ENCODE measurements around the gene PNMA6F. TPM values are rescaled to one million over a fixed set of nuclear protein-coding genes. Genes with fewer than 3 reads are reported as not detected.
"Not testable (repeated sequence)": the region's sequence is repeated elsewhere in the genome, so short reads cannot be mapped to it uniquely, and the experiment has no call there.

The PNMA6F gene
- total and polyA plus RNA-seq, 7 experiments from 2014 or later: not detected

- Histone ChIP-seq H3K27me3 (ENCODE audit: control insufficient read depth in 2 of 2, insufficient read depth in 2 of 2, low read length in 2 of 2) (no peaks in the 10 kb centered on the region), H3K4me1 (ENCODE audit: control insufficient read depth in 2 of 2, insufficient read depth in 2 of 2, low read length in 2 of 2) (peaks cover 0 to 7% of the 10 kb centered on the region in 2 donors), H3K4me3 (ENCODE audit: low read length) (no peak overlapping the region), H3K9me3 (ENCODE audit: control insufficient read depth in 2 of 3, low read length in 3 of 3) (no peaks in the 10 kb centered on the region), H3K27ac (ENCODE audit: low read depth, low read length) (no peak overlapping the region), H3K36me3 (ENCODE audit: control insufficient read depth in 2 of 3, insufficient read depth in 3 of 3, low read length in 3 of 3) (no peaks in the 10 kb centered on the region)
- POLR2A ChIA-PET: no interaction called here
- H3K27me3 Mint-ChIP-seq: peaks cover 0 to 47% (median 0%) of the 10 kb centered on the region in 5 donors
- CTCF ChIA-PET: no interaction called here
- peaks cover 0 to 3% (median 0%) of the 10 kb centered on the region in 5 donors for H3K36me3 Mint-ChIP-seq
- H3K4me1 Mint-ChIP-seq: peaks cover 0 to 13% (median 12%) of the 10 kb centered on the region in 7 donors
- no peak for DNase-seq
- peaks cover 0 to 5% (median 0%) of the 10 kb centered on the region in 11 donors for H3K9me3 Mint-ChIP-seq
- ATAC-seq: no peak
- intact Hi-C loops (cut with micrococcal nuclease): no loop called here
- no peak overlapping the region for H3K27ac Mint-ChIP-seq
- H3K4me3 Mint-ChIP-seq: no peak overlapping the region
Observed at GRCh38 chrX:153327561-153327960, 6.0 kb upstream of the PNMA6F start.

DNA sequence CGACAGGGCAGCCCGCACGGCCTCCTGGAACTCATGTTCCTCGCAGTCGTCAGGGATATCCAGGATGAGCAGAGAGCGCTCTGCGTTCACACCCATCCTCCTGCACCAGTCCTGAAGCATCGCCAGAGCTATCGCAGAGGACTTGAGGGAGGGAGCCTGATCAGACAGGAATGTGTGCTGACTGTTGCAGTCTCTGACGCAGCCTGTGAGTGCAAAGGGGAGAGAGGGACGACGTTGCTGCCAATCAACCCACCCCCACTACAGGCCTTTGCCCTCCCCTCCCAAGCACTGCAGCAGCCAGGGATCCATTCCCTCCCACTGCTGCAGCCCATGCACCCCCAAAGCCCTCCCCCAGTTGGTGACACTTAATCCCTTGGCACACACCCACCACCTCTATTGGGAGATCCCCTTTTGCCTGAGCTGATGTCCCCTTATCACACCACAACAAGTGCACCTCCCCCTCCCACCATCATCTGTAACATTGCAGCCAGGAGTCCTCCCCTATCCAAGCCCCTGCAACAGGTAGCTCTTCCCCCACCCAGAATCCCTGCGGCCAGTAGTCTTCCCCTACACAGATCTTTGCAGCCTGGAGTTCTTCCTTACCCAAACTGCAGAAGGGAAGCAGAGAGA is 897 bp downstream of the PNMA6F start:
- no peaks in the 10 kb centered on the region for H3K36me3 ChIP-seq (ENCODE audit: control insufficient read depth in 2 of 3, insufficient read depth in 3 of 3, low read length in 3 of 3)
- peaks cover 0 to 7% of the 10 kb centered on the region in 2 donors for H3K4me1 ChIP-seq (ENCODE audit: control insufficient read depth in 2 of 2, insufficient read depth in 2 of 2, low read length in 2 of 2)
- ATAC-seq (no peak), DNase-seq (no peak)
- no peak overlapping the region for H3K27ac Mint-ChIP-seq
- no peaks in the 10 kb centered on the region for H3K27me3 ChIP-seq (ENCODE audit: control insufficient read depth in 2 of 2, insufficient read depth in 2 of 2, low read length in 2 of 2)
- H3K9me3 ChIP-seq (ENCODE audit: control insufficient read depth in 2 of 3, low read length in 3 of 3): no peaks in the 10 kb centered on the region
- H3K36me3 Mint-ChIP-seq: peaks cover 0 to 1% (median 0%) of the 10 kb centered on the region in 5 donors
- ChIA-PET POLR2A (no interaction called here), CTCF (no interaction called here)
- no peak overlapping the region for H3K4me3 ChIP-seq (ENCODE audit: low read length)
- peak overlapping the region in 1 of 10 donors; percentile 25 for H3K4me3 Mint-ChIP-seq
- intact Hi-C loops (cut with micrococcal nuclease): no loop called here
- H3K9me3 Mint-ChIP-seq: peaks cover 0 to 2% (median 0%) of the 10 kb centered on the region in 11 donors
- peaks cover 0 to 38% (median 0%) of the 10 kb centered on the region in 5 donors for H3K27me3 Mint-ChIP-seq
- H3K27ac ChIP-seq (ENCODE audit: low read depth, low read length): no peak overlapping the region
- H3K4me1 Mint-ChIP-seq: peaks cover 0 to 13% (median 12%) of the 10 kb centered on the region in 7 donors

DNA sequence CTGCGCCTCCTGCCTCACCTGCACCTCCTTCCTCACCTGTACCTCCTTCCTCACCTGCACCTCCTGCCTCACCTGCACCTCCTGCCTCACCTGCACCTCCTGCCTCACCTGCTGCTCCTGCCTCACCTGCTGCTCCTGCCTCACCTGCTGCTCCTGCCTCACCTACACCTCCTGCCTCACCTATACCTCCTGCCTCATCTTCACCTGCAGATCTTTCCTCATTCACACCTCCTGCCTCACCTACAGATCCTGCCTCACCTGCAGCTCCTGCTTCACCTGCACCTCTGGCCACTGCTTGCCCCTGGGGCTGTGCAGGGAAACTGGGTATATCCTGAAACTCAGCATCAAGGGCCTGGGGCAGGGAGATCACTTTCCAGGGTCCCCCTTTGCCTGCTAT is 1.5 kb downstream of the PNMA6F start:
- H3K4me1 ChIP-seq (ENCODE audit: control insufficient read depth in 2 of 2, insufficient read depth in 2 of 2, low read length in 2 of 2); DNase-seq; H3K4me3 ChIP-seq (ENCODE audit: low read length); H3K4me3 Mint-ChIP-seq; ATAC-seq; H3K36me3 Mint-ChIP-seq; H3K27ac ChIP-seq (ENCODE audit: low read depth, low read length); H3K9me3 ChIP-seq (ENCODE audit: control insufficient read depth in 2 of 3, low read length in 3 of 3); POLR2A ChIA-PET; H3K36me3 ChIP-seq (ENCODE audit: control insufficient read depth in 2 of 3, insufficient read depth in 3 of 3, low read length in 3 of 3); H3K27ac Mint-ChIP-seq; H3K9me3 Mint-ChIP-seq; intact Hi-C loops (cut with micrococcal nuclease); H3K27me3 ChIP-seq (ENCODE audit: control insufficient read depth in 2 of 2, insufficient read depth in 2 of 2, low read length in 2 of 2): not testable (repeated sequence)
- peaks cover 0 to 13% (median 12%) of the 10 kb centered on the region in 7 donors for H3K4me1 Mint-ChIP-seq
- peaks cover 0 to 32% (median 0%) of the 10 kb centered on the region in 5 donors for H3K27me3 Mint-ChIP-seq
- CTCF ChIA-PET: interaction anchor here (0.7 kb wide), 1 partner anchor 68 kb away, joined by 7 read pairs; no protein-coding TSS in a partner anchor

GRCh38 chrX:153319295-153320046 is 2.1 kb downstream of the PNMA6F start:
- ChIA-PET POLR2A (no interaction called here), CTCF (interaction anchor here (0.7 kb wide), 1 partner anchor 68 kb away, joined by 7 read pairs; no protein-coding TSS in a partner anchor)
- Mint-ChIP-seq H3K4me3 (no peak overlapping the region), H3K36me3 (peaks cover 0 to 1% (median 0%) of the 10 kb centered on the region in 5 donors), H3K9me3 (no peaks in the 10 kb centered on the region), H3K27ac (no peak overlapping the region), H3K27me3 (peaks cover 0 to 26% (median 0%) of the 10 kb centered on the region in 5 donors), H3K4me1 (peaks cover 0 to 10% (median 8%) of the 10 kb centered on the region in 7 donors)
- DNase-seq (no peak), ATAC-seq (no peak)
- Histone ChIP-seq H3K27me3 (ENCODE audit: control insufficient read depth in 2 of 2, insufficient read depth in 2 of 2, low read length in 2 of 2) (no peaks in the 10 kb centered on the region), H3K4me1 (ENCODE audit: control insufficient read depth in 2 of 2, insufficient read depth in 2 of 2, low read length in 2 of 2) (peaks cover 0 to 7% of the 10 kb centered on the region in 2 donors), H3K27ac (ENCODE audit: low read depth, low read length) (no peak overlapping the region), H3K4me3 (ENCODE audit: low read length) (no peak overlapping the region), H3K9me3 (ENCODE audit: control insufficient read depth in 2 of 3, low read length in 3 of 3) (no peaks in the 10 kb centered on the region), H3K36me3 (ENCODE audit: control insufficient read depth in 2 of 3, insufficient read depth in 3 of 3, low read length in 3 of 3) (no peaks in the 10 kb centered on the region)
- intact Hi-C loops (cut with micrococcal nuclease): loop anchor here in 1 of 2 donors (5.0 kb wide), 1 partner anchor 257 kb away; no protein-coding TSS in a partner anchor

- peaks cover 0 to 19% (median 0%) of the 10 kb centered on the region in 5 donors for H3K27me3 Mint-ChIP-seq
- ChIA-PET POLR2A (no interaction called here), CTCF (no interaction called here)
- Histone ChIP-seq H3K9me3 (ENCODE audit: control insufficient read depth in 2 of 3, low read length in 3 of 3) (no peaks in the 10 kb centered on the region), H3K36me3 (ENCODE audit: control insufficient read depth in 2 of 3, insufficient read depth in 3 of 3, low read length in 3 of 3) (no peaks in the 10 kb centered on the region), H3K27ac (ENCODE audit: low read depth, low read length) (no peak overlapping the region), H3K27me3 (ENCODE audit: control insufficient read depth in 2 of 2, insufficient read depth in 2 of 2, low read length in 2 of 2) (no peaks in the 10 kb centered on the region), H3K4me1 (ENCODE audit: control insufficient read depth in 2 of 2, insufficient read depth in 2 of 2, low read length in 2 of 2) (peaks cover 0 to 2% of the 10 kb centered on the region in 2 donors), H3K4me3 (ENCODE audit: low read length) (no peak overlapping the region)
- H3K4me3 Mint-ChIP-seq: no peak overlapping the region
- no peaks in the 10 kb centered on the region for H3K9me3 Mint-ChIP-seq
- peaks cover 0 to 3% (median 2%) of the 10 kb centered on the region in 7 donors for H3K4me1 Mint-ChIP-seq
- ATAC-seq (no peak), DNase-seq (no peak)
- H3K27ac Mint-ChIP-seq: no peak overlapping the region
- no peaks in the 10 kb centered on the region for H3K36me3 Mint-ChIP-seq
- intact Hi-C loops (cut with micrococcal nuclease): loop anchor here in 1 of 2 donors (5.0 kb wide), 1 partner anchor 257 kb away; no protein-coding TSS in a partner anchor
Observed at GRCh38 chrX:153318811-153319210, 2.8 kb downstream of the PNMA6F start.

DNA sequence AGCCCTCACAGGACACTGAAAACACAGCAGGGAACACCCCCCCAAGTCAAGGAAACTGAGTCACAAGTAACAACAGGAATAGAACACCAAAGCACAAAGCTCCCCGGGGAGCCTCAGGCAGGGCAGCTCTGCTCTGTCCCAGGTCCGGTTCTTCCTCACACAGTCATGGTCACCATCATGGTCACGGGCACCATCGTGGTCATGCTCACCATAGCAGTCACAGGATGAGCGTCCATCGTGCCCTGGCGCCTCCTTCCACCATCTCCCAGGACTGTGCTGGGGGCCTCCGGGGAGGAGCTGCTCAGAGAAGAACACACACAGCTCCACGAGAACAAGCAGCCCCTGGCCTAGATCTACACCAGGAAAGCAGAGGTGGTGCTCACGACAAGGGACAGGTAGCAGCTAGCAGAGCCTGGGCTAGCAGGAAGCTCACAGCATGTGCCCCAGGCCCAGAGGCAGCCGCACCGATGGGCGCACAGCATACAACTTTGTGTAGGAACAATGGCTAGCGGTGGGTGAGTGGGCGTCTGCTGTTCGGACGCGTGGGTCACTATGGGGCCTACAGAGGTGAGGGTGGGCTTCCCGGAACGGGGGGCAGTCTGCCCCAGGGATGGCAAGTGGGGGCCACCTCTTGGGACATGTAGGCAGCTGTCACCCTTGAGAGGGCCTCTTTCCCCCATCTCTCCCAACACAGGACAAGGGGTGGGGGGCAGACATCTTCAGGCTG is 3.4 kb downstream of the PNMA6F start:
- DNase-seq (no peak), ATAC-seq (no peak)
- no peak overlapping the region for H3K27ac Mint-ChIP-seq
- H3K9me3 Mint-ChIP-seq: no peaks in the 10 kb centered on the region
- H3K36me3 Mint-ChIP-seq: no peaks in the 10 kb centered on the region
- ChIA-PET CTCF (no interaction called here), POLR2A (no interaction called here)
- H3K27me3 Mint-ChIP-seq: peaks cover 0 to 18% (median 0%) of the 10 kb centered on the region in 5 donors
- no peaks in the 10 kb centered on the region for H3K4me1 Mint-ChIP-seq
- H3K4me3 Mint-ChIP-seq: no peak overlapping the region
- Histone ChIP-seq H3K4me3 (ENCODE audit: low read length) (no peak overlapping the region), H3K27ac (ENCODE audit: low read depth, low read length) (no peak overlapping the region), H3K9me3 (ENCODE audit: control insufficient read depth in 2 of 3, low read length in 3 of 3) (no peaks in the 10 kb centered on the region), H3K27me3 (ENCODE audit: control insufficient read depth in 2 of 2, insufficient read depth in 2 of 2, low read length in 2 of 2) (no peaks in the 10 kb centered on the region), H3K4me1 (ENCODE audit: control insufficient read depth in 2 of 2, insufficient read depth in 2 of 2, low read length in 2 of 2) (no peaks in the 10 kb centered on the region), H3K36me3 (ENCODE audit: control insufficient read depth in 2 of 3, insufficient read depth in 3 of 3, low read length in 3 of 3) (no peaks in the 10 kb centered on the region)
- intact Hi-C loops (cut with micrococcal nuclease): loop anchor here in 1 of 2 donors (5.0 kb wide), 1 partner anchor 256 kb away; no protein-coding TSS in a partner anchor

All from naive thymus-derived CD4-positive, alpha-beta T cell (primary cell).